ENCODE measurements around the gene ZNF775. TPM values are rescaled to one million over a fixed set of nuclear protein-coding genes. Genes with fewer than 3 reads are reported as not detected.

The ZNF775 gene
- polyA plus RNA-seq, 6 donors from 2014 or later: 1.4 to 8.9 (median 4.5) TPM

GRCh38 chr7:150398965-150399320 lies 19.8 kb downstream of the ZNF775 start:
- ATAC-seq (ENCODE audit: low read depth in 2 of 2) (no peak), DNase-seq (no peak)
- Mint-ChIP-seq H3K27me3 (no peaks in the 10 kb centered on the region), H3K27ac (peak overlapping the region in 1 of 6 donors; percentile 82), H3K36me3 (no peaks in the 10 kb centered on the region), H3K9me3 (no peaks in the 10 kb centered on the region), H3K4me1 (peaks cover 20 to 31% (median 21%) of the 10 kb centered on the region in 3 donors), H3K4me3 (no peak overlapping the region)

GRCh38 chr7:150399421-150400007 lies 20.4 kb downstream of the ZNF775 start:
- Mint-ChIP-seq H3K27ac (peak overlapping the region in 2 of 6 donors; percentile 11 to 20), H3K27me3 (no peaks in the 10 kb centered on the region), H3K9me3 (no peaks in the 10 kb centered on the region), H3K4me1 (peaks cover 26 to 37% (median 27%) of the 10 kb centered on the region in 3 donors), H3K4me3 (no peak overlapping the region), H3K36me3 (no peaks in the 10 kb centered on the region)
- no peak for DNase-seq
- ATAC-seq (ENCODE audit: low read depth in 2 of 2): no peak

DNA sequence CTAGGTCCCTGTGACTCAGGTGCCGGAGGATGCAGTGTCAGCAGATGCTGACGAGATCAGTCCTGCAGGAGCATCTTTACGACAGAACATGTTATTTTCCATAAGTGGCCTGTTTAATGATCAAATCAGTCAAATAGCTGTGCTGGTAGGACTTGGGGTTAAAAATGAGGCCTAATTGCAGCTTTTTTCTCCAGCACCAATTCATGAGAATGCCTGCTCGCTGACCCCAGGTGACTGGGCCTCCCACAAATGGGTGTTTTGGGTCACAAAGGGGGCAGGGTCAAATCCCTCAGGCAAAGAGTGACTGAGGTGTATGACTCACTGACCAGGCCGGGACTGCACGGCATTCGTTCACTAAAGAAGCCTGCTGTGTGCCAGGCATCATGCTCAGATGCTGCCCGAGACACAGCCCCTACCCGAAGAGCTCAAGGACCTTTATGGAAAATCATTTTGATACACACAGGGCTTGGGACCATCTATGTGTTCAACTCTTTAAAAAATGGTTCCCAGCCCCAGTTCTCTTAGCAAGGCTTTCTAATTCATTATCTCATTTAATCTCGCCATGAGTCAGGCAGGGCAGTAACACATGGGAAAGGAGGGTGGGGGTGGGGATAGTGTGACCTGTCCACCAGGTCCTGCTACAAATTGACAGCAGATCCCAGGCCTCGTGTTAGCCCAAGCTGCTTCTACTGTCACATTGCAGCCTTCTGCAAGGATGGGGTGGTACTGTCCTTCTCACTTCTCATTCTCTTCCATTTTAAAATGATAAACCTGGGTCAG lies 21.1 kb downstream of the ZNF775 start:
- ATAC-seq (ENCODE audit: low read depth in 2 of 2) (no peak), DNase-seq (no peak)
- Mint-ChIP-seq H3K9me3 (no peaks in the 10 kb centered on the region), H3K4me1 (peaks cover 28 to 41% (median 29%) of the 10 kb centered on the region in 3 donors), H3K4me3 (no peak overlapping the region), H3K27ac (peak overlapping the region in 1 of 6 donors; percentile 59), H3K27me3 (no peaks in the 10 kb centered on the region), H3K36me3 (no peaks in the 10 kb centered on the region)

DNA sequence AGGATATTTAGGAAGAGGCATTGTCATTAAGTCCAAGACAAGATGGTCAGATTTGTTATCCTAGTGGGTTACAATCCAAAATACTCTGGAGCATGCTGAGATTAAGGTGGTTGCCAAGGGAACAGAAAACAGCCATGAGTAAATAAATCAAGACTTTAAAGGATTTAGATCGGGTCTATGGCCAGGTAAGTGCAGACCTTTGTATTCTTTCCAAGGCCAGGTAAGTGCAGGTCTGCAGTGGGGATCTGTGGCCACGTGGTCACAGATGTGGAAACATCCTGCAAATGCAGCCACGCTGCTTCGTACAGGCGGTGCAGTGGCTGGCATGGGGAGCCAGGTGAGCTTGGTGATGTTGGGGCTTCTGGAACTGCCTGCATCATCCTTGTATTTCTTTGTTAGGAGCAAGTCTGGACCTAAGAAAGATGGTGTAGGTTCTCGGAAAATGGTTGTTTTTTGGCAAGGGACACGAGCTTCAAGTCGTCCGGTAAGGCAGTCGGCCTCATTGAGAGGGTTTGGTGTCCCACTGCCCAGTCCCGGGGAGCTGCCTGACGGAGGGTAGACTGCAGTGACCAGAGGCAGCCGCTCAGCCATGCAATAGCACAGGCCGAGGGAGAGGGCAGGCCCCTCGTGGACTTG lies 21.8 kb downstream of the ZNF775 start:
- no peak for DNase-seq
- H3K9me3 Mint-ChIP-seq: no peaks in the 10 kb centered on the region
- no peaks in the 10 kb centered on the region for H3K36me3 Mint-ChIP-seq
- peaks cover 32 to 48% (median 34%) of the 10 kb centered on the region in 3 donors for H3K4me1 Mint-ChIP-seq
- ATAC-seq (ENCODE audit: low read depth in 2 of 2): no peak
- H3K4me3 Mint-ChIP-seq: peak overlapping the region in 1 of 8 donors; percentile 70
- H3K27me3 Mint-ChIP-seq: no peaks in the 10 kb centered on the region
- H3K27ac Mint-ChIP-seq: peak overlapping the region in 2 of 6 donors; percentile 41 to 59

GRCh38 chr7:150401424-150401790 lies 22.3 kb downstream of the ZNF775 start:
- Mint-ChIP-seq H3K9me3 (no peaks in the 10 kb centered on the region), H3K4me3 (peak overlapping the region in 1 of 8 donors; percentile 70), H3K27ac (peak overlapping the region in 1 of 6 donors; percentile 41), H3K4me1 (peaks cover 37 to 49% (median 39%) of the 10 kb centered on the region in 3 donors), H3K36me3 (no peaks in the 10 kb centered on the region), H3K27me3 (no peaks in the 10 kb centered on the region)
- ATAC-seq (ENCODE audit: low read depth in 2 of 2): no peak
- DNase-seq: no peak

GRCh38 chr7:150401861-150402631 lies 22.9 kb downstream of the ZNF775 start:
- H3K27me3 Mint-ChIP-seq: no peaks in the 10 kb centered on the region
- H3K36me3 Mint-ChIP-seq: peaks cover 2 to 3% of the 10 kb centered on the region in 2 donors
- H3K27ac Mint-ChIP-seq: peak overlapping the region in 5 of 6 donors; percentile 70 to 97 (median 82)
- ATAC-seq (ENCODE audit: low read depth in 2 of 2): no peak
- H3K4me3 Mint-ChIP-seq: peak overlapping the region in 5 of 8 donors; percentile 4 to 95 (median 70)
- H3K9me3 Mint-ChIP-seq: peaks cover 0 to under 1% (median 0%) of the 10 kb centered on the region in 7 donors
- H3K4me1 Mint-ChIP-seq: peaks cover 41 to 55% (median 45%) of the 10 kb centered on the region in 3 donors
- no peak for DNase-seq

- peaks cover 43 to 59% (median 47%) of the 10 kb centered on the region in 3 donors for H3K4me1 Mint-ChIP-seq
- H3K27me3 Mint-ChIP-seq: no peaks in the 10 kb centered on the region
- peak overlapping the region in 7 of 8 donors; percentile 4 to 95 (median 42) for H3K4me3 Mint-ChIP-seq
- peak overlapping the region; percentile 7 to 100 (median 95) for H3K27ac Mint-ChIP-seq
- H3K9me3 Mint-ChIP-seq: peaks cover 0 to 2% (median 0%) of the 10 kb centered on the region in 7 donors
- DNase-seq (no peak), ATAC-seq (ENCODE audit: low read depth in 2 of 2) (no peak)
- H3K36me3 Mint-ChIP-seq: peaks cover 4 to 7% of the 10 kb centered on the region in 2 donors
These were observed 23.7 kb downstream of the ZNF775 start for GRCh38 chr7:150402671-150403321.

DNA sequence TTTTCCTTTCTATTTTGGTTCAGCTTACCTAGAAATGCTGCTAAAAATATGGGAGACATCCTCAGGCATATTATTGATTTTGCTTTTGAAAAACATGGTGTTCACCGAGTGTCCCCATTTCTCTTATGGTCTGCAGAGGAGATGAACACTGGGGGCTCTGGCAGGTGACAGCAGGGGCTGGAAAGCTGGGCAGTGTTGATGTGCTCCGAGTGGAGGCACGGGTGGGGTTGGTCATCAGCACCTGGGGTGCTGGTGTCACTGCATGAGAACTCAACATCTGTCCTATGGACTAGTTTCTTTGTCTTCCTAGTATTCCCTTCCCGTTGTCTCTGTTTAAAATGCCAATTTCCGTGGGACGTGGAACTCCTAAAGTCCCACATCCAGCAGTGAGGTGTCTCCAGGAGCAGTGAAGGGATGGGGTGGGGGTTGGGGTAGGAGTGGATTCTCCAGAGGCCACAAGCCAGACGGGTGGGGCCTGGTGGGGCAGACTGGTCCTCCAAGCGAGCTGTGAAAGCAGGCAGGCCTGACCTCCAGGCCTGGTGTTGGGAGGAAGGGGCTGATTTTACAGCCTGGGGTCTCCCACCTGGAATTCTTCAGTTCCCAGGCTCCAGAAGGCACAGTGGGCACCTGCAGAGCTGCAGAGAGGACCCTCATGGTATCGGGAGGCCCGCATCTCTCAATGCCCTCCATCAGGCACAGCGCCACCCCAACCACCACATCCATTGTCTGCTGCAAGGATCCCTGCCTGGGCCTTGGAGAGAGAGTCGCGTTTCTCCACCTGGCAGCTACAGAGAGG lies 24.4 kb downstream of the ZNF775 start:
- no peak for DNase-seq
- no peaks in the 10 kb centered on the region for H3K27me3 Mint-ChIP-seq
- ATAC-seq (ENCODE audit: low read depth in 2 of 2): no peak
- H3K36me3 Mint-ChIP-seq: peaks cover 4 to 11% of the 10 kb centered on the region in 2 donors
- peaks cover 0 to 2% (median 0%) of the 10 kb centered on the region in 7 donors for H3K9me3 Mint-ChIP-seq
- peaks cover 46 to 62% (median 51%) of the 10 kb centered on the region in 3 donors for H3K4me1 Mint-ChIP-seq
- peak overlapping the region; percentile 74 to 97 (median 90) for H3K4me3 Mint-ChIP-seq
- H3K27ac Mint-ChIP-seq: peak overlapping the region; percentile 97 to 100 (median 100)

DNA sequence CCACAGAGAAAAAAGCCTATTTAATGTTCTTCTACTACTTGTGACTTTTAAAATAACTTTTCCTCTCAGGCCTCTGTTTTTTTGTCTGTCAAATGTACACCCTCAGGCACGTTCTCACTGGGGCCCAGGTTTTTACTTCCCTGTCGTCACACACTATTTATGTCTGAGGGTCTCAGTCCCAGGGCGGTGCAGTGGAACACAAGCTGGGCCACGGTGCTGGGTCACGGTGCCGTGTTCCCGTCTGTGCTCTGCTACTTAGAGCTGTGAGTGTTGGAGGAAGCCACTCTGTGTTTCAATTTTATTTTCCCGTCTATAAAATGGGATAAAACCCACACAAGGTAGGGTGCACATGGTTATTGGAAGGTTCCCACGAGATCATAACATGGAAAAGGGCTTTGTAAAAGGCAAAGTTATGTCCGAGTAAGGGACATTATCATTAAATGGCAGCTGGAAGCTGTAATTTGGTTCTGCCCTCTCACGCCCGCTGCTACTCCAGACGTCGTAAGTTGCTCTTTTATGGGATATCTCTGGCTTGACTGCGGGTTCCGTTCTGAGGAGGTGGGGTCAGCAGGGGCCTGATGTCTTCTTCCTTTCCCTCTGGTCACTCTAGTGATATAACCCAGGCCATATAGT lies 25.2 kb downstream of the ZNF775 start:
- DNase-seq (peak; percentile 64), ATAC-seq (ENCODE audit: low read depth in 2 of 2) (peak; percentile 5 to 7)
- Mint-ChIP-seq H3K9me3 (peaks cover 0 to 2% (median 0%) of the 10 kb centered on the region in 7 donors), H3K4me1 (peaks cover 50 to 69% (median 58%) of the 10 kb centered on the region in 3 donors), H3K36me3 (peaks cover 4 to 18% of the 10 kb centered on the region in 2 donors), H3K27ac (peak overlapping the region; percentile 97 to 100 (median 100)), H3K27me3 (no peaks in the 10 kb centered on the region), H3K4me3 (peak overlapping the region; percentile 74 to 97 (median 90))

- peak; percentile 39 for ATAC-seq (ENCODE audit: low read depth in 2 of 2)
- H3K4me1 Mint-ChIP-seq: peaks cover 50 to 73% (median 65%) of the 10 kb centered on the region in 3 donors
These were observed 25.9 kb downstream of the ZNF775 start for GRCh38 chr7:150404805-150405583.

More at GRCh38 chr7:150404805-150405583, 25.9 kb downstream of the ZNF775 start:
- H3K4me3 Mint-ChIP-seq: peak overlapping the region; percentile 74 to 99 (median 94)
- peaks cover 0 to 2% (median 0%) of the 10 kb centered on the region in 7 donors for H3K9me3 Mint-ChIP-seq
- peaks cover 4 to 20% of the 10 kb centered on the region in 2 donors for H3K36me3 Mint-ChIP-seq
- no peaks in the 10 kb centered on the region for H3K27me3 Mint-ChIP-seq
- DNase-seq: peak; percentile 84
- peak overlapping the region; percentile 97 to 100 (median 100) for H3K27ac Mint-ChIP-seq

Measured in naive B cell (primary cell).